Measurements from ENCODE around the gene DPYSL4.

GRCh38 chr10:132145521-132146185, 41.1 kb upstream of the DPYSL4 start:
- no peak for TF ChIP-seq CTCF (IDR thresholded peaks at IDR 0.05; ENCODE audit: low read length)
- no peak for TF ChIP-seq EZH2 (IDR thresholded peaks at IDR 0.05; ENCODE audit: borderline replicate concordance, low read length)

Measured in OCI-LY1 (cell line).